Measurements from ENCODE around the gene F3. TPM values are rescaled to one million over a fixed set of nuclear protein-coding genes. Genes with fewer than 3 reads are reported as not detected.
A peak's percentile ranks its signal among the peaks of the same experiment; 100 is the strongest.

The F3 gene
- total and polyA plus RNA-seq, 2 of the 13 experiments (the other 11 are each of a cell fraction or from before 2014, with no cell fraction given): 5.8 to 9.0 TPM

- TF ChIP-seq GLI4 (CRISPR knock-in tag; IDR thresholded peaks at IDR 0.05; ENCODE audit: borderline replicate concordance) (no peak), E2F2 (CRISPR knock-in tag; IDR thresholded peaks at IDR 0.05; ENCODE audit: borderline replicate concordance) (no peak), ZNF772 (CRISPR knock-in tag; IDR thresholded peaks at IDR 0.05) (0 out of 2 replicates have a peak, but pooled peaks have one; percentile 35), ZSCAN31 (CRISPR knock-in tag; IDR thresholded peaks at IDR 0.05; ENCODE audit: low read depth) (peak; percentile 81; the same call in 1 of the 2 replicates), RORA (CRISPR knock-in tag; IDR thresholded peaks at IDR 0.05) (no peak), PAF1 (CRISPR knock-in tag; IDR thresholded peaks at IDR 0.05) (no peak), ZMYM2 (CRISPR knock-in tag; IDR thresholded peaks at IDR 0.05) (no peak), HNF4A (CRISPR knock-in tag; IDR thresholded peaks at IDR 0.05) (no peak), BHLHE40 (IDR thresholded peaks at IDR 0.05; ENCODE audit: low read length) (no peak), ZBTB46 (CRISPR knock-in tag; IDR thresholded peaks at IDR 0.05; ENCODE audit: borderline replicate concordance) (no peak), E2F5 (CRISPR knock-in tag; conservative IDR thresholded peaks at IDR 0.05) (no peak), ZKSCAN5 (CRISPR knock-in tag; IDR thresholded peaks at IDR 0.05) (no peak), ZNF136 (CRISPR knock-in tag; IDR thresholded peaks at IDR 0.05; ENCODE audit: low read depth) (no peak), ZNF775 (CRISPR knock-in tag; IDR thresholded peaks at IDR 0.05; ENCODE audit: borderline replicate concordance) (no peak), CREB1 (IDR thresholded peaks at IDR 0.05) (no peak), CREB1 (CRISPR knock-in tag; IDR thresholded peaks at IDR 0.05) (no peak), DRAP1 (CRISPR knock-in tag; IDR thresholded peaks at IDR 0.05) (no peak), ZBTB37 (CRISPR knock-in tag; IDR thresholded peaks at IDR 0.05) (no peak), PAXIP1 (CRISPR knock-in tag; conservative IDR thresholded peaks at IDR 0.05) (no peak), MIER2 (CRISPR knock-in tag; IDR thresholded peaks at IDR 0.05) (no peak), ZFX (CRISPR knock-in tag; IDR thresholded peaks at IDR 0.05; ENCODE audit: low read depth) (peak; percentile 57; the same call in 1 of the 2 replicates)
Observed at GRCh38 chr1:94542088-94542870, 720 bp upstream of the F3 start (continued).
